ENCODE data around the gene SLC39A1.

SLC39A1 gene

GRCh38 chr1:153976819-153977249, 13.5 kb upstream of the SLC39A1 start:
- no peak for DNase-seq

- DNase-seq = no peak
Observed at GRCh38 chr1:153973525-153973924, 10.2 kb upstream of the SLC39A1 start.

DNA sequence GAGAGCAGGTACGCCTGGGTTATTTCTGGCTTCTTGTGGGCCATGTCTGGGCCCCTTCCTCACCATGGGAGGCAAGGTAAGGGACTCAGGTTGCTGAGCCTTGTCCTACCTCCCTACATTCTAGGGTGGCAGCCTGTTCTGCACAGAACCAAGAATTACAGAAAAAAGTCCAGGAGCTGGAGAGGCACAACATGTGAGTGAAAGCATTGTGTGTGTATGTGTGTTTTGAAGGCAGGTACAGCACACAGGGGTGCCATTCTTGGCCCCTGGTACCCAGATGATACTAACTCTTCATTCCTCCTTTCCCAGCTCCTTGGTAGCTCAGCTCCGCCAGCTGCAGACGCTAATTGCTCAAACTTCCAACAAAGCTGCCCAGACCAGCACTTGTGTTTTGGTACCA, 9.7 kb upstream of the SLC39A1 start:
- no peak for DNase-seq

GRCh38 chr1:153970346-153970745, 7.0 kb upstream of the SLC39A1 start:
- DNase-seq = no peak

DNA sequence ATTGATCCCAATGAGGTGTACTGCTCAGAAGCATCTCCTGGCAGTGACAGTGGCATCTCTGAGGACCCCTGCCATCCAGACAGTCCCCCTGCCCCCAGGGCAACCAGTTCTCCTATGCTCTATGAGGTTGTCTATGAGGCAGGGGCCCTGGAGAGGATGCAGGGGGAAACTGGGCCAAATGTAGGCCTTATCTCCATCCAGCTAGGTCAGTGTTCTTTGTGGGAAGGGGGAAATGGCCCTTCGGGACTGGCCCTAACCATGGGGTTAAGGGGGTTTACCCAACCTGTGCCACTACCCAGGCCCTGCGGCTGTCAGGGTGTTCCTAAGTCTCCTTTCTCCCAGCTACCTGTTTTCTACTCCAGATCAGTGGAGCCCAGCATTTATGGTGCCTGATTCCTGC, 5.6 kb upstream of the SLC39A1 start:
- no peak for DNase-seq

DNA sequence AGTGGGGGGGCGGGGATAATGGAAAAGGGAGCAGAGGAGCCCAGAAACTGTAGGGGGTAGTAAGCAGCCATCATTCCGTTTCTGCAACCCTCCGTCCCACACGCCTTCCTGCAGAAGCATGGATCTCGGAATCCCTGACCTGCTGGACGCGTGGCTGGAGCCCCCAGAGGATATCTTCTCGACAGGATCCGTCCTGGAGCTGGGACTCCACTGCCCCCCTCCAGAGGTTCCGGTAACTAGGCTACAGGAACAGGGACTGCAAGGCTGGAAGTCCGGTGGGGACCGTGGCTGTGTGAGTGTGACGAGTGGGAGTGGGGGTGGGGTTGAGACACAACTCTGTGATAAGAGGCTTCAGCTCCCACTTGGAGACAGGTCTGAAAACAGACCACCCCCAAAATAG, 5.1 kb upstream of the SLC39A1 start:
- DNase-seq = no peak

DNA sequence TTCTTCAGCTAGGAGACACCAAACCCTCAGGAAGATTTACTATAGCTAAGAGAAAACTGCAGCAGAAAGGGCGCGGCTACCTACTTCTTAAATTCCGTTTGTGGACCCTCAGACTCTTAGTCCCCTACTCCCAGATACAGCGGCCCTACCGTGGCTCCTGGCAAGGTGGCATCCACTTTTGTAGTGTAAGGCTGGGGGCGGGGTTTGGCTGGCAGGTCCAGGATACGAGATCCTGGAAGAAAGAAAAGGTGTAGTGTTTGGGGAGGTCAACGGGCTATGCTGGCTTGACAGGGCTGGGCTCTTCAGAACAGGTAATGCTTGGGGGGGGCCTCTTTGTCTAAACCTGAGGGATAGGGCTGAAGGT, 4.6 kb upstream of the SLC39A1 start:
- DNase-seq = peak; percentile 38

DNA sequence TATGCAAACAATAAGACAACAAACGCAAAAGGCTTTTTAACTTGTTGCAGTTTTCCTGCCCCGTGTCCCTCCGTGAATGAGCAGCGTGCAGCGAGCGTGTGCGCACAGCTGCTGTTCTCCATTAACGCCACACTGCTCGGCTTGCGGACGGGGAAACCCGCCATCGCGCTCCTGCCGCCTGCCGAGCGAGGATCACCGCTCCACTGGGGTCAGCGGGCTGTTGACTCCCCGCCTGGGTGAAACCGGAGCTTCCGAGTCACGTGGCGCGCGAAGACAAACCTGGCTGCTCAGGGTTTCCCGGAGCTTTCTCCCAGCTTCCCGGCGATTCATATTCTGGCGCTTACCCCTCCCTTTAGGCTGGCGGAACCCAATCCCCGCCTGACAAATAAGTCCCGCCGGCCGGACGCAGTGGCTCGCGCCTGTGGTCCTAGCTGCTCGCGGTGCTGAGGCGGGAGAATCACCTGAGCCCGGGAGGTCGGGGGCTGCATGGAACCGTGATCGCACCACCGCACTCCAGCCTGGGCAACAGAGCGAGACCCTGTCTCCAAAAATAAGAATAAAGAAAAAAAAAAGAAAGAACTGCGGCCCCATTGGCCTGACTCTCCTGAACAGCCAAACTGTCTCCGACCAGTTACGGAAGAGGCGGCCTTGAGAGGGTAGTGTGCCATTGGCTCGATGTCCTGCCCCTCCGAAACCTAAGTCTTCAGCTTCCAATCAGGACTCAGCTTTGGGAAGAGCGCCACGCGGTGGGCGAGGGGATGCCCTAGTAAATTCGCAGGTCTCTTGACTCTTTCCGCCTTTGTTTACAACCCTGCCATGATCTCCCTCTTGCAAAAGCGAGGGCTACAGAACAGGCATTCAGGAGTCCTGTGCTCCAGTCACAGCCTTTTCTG, 4.0 kb upstream of the SLC39A1 start, which contains the start of gene CREB3L4:
CREB3L4 (plus strand) TSS at position 796 of the 893 bp plus-strand sequence. CDS start 624 bp downstream, outside the sequence.
- peak; percentile 97 for DNase-seq

GRCh38 chr1:153963850-153964331, 554 bp upstream of the SLC39A1 start:
- DNase-seq = peak; percentile 40

- DNase-seq = no peak
Observed at GRCh38 chr1:153962088-153963029, 978 bp downstream of the SLC39A1 start.

GRCh38 chr1:153961421-153961820, 1.9 kb downstream of the SLC39A1 start:
- DNase-seq = no peak

GRCh38 chr1:153960206-153960605, 3.1 kb downstream of the SLC39A1 start:
- no peak for DNase-seq

DNA sequence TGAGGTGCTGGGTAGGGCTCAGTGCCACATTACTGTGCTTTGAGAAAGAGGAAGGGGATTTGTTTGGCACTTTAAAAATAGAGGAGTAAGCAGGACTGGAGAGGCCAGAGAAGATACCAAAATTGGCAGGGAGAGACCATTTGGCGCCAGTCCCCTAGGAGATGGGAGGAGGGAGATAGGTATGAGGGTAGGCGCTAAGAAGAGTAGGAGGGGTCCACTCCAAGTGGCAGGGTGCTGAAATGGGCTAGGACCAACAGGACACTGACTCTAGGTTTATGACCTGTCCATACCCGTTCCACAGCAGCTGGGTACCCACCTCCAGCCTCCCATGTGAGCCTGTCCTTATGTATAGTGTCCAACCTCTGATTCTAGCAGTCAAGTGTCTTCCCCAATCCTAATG, 3.9 kb downstream of the SLC39A1 start:
- DNase-seq = no peak

DNA sequence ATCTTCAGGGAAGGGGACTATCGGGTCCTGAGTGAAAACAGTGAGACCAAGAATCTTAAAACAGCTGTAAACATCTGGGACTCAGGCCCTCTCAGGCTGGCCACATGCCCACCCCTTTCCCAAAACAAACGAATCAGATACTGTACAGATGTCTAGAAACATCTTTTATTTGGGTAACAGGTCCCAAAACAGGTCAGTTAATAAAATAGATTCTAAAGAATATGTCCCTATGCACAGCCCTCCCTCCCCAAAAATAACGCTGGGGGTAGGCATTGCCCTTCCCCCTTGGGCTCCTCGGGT, 4.4 kb downstream of the SLC39A1 start:
- DNase-seq = no peak

DNA sequence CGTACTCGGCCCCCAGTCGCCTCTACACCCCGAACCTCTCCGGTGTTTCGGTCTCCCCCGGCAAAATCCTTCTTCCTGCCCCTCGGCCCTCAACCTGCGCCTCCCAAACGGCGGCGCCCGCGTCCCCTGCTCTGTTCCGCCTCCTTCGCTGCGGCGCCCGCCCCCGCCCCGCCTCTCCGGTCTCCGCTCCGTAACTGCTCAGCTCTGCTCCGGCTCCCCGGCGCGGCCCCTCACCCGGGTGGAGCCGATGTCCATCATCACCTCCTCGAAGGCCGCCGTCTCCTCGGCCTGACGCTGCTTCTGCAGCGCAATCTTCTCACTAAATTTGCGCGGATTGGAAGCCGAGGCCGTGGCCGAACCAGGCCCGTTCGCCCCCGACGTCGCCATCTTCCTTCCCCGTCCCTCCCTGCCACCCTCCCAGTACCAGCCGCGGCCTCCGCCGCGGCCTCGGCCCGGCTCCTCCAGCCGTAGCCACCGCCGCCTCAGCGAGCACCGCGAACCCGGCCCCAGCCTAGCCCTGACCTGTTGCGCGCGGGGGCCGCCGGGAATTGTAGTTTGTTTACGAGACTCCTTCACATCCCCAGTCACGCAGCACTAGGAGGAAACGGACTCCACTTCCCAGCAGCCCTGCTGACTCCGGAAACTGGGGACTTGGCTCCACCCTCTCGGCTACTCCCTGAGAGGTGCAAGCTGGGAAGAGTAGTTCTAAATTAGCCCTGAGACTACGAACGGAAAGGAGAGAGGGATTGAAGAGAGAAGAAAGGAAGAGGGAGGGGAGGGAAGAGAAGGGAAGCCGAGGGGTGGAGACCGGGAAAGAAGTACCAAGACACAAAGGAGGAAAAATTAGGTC, 5.0 kb downstream of the SLC39A1 start, which contains the start of gene CRTC2:
CRTC2 (minus strand) TSS at position 502 of the 850 bp plus-strand sequence; CDS start at position 387, 115 bp downstream.
- peak; percentile 98 for DNase-seq

DNA sequence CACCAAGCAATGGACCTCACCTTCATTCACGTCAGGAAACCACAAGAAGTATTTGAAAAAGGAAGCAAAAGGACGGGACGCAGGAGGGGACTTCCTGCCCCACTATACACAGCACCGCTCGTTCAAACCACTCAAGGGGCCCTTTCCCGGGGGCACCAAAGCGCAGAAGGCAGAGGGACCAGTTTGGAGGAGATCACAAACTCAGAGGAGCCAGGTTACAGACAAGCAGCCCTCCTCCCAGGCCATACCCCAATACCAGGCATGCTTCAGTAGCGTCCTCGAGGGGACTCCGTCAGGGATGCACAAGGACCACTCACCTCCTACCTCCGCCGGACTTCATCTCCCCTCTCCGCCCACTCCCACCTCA, 5.6 kb downstream of the SLC39A1 start:
- DNase-seq = no peak

GRCh38 chr1:153956997-153957715, 6.2 kb downstream of the SLC39A1 start:
- DNase-seq = no peak

DNA sequence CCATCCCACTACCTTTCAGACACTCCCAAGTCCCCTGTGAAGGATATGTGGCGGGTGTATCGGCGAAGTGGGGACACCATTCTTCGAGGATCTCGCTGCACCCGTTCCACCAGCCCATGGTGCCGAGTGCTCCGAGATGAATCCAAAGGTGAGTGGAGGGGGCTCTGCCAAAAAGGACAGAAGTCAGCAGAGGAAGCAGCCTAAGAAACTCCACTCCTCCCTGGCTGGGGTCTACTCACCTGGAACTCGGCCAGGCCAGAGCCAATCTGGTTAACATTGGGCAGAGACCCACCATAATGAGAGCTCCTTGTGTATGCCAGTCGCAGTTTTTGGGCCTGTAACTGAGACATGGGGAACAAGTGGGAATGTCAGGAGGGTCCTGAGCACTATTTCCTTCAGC, 8.5 kb downstream of the SLC39A1 start:
- no peak for DNase-seq

DNA sequence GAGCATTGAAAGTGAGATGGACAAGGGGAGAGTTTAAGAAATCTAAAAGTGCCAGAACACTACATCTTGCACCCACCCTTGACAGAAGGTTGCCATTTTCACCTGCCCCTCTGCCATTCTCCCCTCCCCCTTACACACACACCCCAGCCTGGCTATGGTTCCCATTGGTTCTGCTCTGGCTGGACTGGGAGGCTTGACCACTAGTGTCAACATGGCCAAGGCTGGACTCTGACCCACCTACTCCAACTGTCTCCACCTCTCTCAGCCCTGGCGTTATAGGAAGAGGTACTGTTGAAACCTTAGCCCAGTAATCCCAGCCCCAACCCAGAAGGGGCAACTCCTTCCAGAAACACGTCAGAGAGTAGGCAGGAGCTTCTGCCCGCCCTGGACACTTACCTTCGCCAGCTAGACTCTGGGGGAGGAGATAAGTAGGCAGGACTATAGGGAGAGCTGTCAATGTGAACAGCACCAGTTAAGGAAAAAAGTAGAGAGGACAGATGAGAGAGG, 9.4 kb downstream of the SLC39A1 start:
- no peak for DNase-seq

DNA sequence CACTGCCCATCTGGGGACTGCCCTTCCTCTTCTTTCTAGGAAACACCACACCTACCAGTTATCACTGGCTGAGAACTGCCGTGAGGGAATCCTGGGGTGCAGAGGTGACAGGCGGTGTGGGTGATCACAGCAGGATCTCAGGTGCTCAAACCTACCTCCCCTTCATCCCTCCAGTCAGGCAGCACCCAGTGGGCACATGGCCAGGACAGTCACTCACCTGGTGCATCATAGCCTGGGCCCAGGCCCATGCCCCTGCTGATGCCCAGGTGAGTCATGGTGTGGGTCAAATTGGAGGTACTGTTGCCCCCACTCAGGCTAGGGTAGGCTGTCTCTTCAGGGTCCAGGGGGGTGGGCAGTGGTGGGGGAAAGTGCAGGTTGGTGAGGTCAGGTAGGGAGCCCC, 11.5 kb downstream of the SLC39A1 start:
- no peak for DNase-seq

- no peak for DNase-seq
Observed at GRCh38 chr1:153951183-153951582, 12.2 kb downstream of the SLC39A1 start.

All from NCI-H774 (cell line).